Stimulated activated CD4-positive, alpha-beta T cell treated with anti-CD3 and anti-CD28 coated beads, Interleukin-12 subunit alpha, Interleukin-12 subunit beta, amount 100 ng/mL, for 4 hours (primary cell): Measurements from ENCODE around the gene E2F1.

ENCODE experiments used
- DNase-seq: peaks from one replicate; pipeline ENCODE4 v3.0.0-alpha.2; 2020

Gene E2F1

DNA sequence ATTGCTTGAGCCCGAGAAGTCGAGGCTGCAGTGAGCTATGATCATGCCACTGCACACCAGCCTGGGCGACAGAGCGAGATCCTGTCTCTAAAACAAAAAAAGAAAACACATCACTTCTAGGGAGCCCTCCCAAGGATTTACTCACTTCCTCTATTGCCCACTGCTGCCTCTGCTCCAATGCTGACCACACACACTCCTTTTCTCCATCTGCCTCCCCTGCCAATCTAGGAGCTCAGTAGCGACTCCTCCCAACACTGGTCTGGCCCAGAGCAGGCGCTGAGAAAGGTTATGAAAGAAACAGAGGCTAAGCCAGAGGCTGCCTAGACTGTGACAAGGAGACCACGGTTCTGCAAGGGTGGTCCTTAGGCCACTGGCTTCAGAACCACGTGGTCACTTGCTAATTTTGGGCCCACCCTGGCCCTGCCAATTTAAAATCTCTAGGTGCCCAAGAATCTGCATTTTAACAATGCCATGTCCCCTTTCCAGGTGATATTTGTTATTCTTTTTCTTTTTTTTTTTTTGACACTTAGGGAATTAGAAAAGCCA, 1.3 kb upstream of the E2F1 start:
- no peak for DNase-seq

DNA sequence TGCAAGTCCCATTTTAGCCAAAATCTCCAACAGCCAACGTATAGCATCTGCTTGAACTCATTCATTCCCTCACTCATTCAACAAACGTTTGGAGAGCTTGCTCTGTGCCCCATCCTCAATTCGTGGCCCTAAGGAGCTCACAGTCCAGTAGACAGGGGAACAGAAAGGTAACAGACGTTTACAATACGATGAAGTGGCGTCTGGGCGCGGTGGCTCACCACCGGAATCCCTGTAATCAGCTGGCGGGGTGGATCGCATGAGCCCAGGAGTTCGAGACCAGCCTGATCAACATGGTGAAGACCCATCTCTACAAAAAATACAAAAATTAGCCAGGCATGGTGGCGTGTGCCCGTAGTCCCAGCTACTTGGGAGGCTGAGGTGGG, 790 bp upstream of the E2F1 start:
- DNase-seq = no peak

DNA sequence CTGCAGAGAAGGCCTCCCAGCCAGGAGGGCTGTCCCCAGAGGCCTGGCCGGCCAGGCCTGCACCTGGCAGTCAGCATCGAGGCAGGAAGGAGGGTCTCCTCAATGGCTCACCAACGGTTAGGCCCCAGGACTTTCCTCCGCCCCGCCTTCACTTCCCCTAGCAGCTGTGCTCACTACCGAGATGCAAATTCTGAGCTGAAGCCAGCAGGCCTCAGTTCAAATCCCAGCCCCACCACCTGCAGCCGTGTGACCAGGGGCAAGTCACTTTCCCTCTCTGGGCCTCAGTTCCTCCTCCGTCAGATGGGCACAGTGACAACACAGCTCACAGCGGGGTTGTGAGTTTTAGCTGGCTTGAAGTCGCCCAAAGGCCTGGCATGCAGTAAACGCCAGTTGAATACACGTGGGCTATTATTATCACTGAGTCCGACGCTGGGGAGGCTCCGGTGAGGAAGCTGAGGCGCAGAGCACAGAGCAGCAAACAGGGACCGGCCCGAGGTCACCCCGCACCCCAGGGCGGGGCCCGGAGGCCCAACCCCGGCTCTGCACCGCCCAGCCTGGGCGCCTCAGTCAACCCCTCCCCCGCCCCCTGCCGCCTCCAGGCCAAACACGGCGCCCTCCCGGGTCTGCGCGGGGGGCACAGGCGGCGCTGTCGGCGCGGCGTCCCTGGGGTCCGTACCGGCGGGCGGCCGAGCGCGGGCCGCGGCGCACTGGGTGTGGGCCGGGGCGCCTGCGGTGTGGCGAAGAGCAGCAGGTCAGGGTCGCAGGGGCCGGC, 671 bp downstream of the E2F1 start:
- DNase-seq = peak; percentile 63

DNA sequence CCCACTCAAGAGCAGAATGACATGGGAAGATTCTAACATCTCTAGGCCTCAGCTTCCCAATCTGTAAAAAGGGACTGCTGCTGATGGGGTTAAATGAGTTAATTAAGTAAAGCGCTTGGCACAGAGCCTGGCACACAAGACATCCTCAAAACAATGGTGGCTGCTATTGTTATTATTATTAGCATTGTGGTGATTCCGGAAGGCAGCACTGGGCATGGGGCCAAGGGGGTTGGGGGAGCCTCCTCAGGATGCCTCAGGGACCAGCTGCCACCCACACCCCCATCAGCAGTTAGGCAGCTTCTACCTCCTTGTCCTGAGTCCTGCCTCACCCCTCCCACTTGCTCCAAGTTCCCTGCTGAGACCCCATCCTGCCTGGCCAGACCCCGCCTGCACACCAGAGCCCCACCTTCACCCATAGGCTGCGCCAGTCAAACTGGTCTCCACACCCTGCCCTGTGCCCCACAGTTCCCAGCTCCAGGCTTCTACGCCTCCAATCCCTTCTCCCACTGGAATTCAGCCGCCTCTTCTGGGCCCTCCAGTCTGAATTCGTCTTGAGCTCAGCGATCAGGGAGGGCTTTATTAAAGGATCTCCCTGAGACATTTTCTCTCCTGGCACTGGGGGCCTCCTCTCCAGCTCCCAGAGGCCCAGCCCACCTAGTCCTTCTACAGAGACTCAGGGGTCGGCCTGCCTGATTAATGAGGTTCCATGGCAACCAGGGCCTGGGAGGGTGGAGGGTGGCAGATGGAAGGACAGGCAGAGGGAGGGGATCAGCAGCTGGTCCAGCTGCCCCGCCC, 1.5 kb downstream of the E2F1 start:
- no peak for DNase-seq

DNA sequence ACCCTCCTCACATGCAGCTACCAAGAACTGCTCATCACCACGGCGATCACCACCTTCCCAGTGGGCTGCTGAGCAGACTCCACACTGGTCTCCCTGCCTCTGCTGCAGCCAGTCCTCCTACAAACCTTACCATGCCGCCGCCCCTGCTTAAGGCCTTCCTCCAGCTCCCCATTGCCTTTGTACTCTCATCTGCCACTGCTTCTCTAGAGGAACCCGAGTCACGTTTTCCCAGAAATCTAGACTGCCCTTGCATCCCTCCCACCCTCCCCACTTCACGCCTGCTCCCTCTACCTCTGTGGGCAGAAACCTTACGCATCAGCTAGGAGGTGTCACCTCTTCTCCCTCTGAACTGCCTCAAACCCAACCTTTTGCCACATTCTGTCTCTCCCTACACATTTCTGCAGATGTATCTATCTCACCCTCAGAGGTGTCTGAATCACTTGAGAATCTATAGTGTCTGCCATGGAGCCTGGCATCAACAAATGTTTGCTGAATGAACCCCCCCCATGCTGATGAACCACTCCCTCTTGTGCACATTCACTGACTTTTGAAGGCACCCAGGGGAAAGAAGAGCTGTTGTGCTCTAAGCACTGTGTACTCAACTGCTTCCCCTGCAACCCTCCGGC, 4.3 kb downstream of the E2F1 start:
- no peak for DNase-seq

DNA sequence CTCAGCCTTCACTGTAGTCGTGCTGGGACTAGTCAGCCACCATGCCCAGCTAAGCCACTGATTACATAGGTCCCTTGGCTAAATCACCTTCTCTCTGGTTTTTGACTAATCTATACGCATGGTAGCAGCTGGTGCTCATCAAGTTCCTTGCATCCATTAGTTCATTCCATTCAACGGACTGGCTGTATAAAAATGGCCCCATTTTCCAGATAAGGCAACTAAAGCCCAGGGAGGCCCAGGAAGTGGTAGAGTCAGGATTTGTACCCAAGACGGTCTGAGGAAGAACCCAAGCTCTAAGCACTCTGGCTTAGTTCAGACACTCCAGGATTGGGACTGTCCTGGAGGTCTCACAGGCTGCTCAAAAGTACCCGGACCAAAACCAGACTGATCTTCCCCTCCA, 4.9 kb downstream of the E2F1 start:
- DNase-seq = no peak

DNA sequence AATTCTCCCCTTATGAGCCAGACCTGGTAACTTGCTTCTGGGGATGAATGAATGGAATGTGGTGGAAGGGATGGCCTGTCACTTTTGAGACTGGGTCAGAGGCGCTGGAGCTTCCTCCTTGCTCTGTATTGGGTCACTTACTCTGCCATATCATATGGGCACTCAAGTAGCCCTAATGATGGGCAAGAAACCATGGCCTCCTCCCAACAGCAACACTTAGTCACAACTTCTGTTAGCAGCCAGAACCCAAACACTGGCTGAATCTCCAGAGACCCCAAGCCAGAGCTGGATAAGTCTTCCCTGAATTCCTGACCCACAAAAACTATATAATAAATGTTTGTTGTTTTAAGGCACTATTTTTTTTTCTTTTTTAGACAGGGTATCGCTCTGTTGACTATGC, 5.5 kb downstream of the E2F1 start:
- DNase-seq = no peak

DNA sequence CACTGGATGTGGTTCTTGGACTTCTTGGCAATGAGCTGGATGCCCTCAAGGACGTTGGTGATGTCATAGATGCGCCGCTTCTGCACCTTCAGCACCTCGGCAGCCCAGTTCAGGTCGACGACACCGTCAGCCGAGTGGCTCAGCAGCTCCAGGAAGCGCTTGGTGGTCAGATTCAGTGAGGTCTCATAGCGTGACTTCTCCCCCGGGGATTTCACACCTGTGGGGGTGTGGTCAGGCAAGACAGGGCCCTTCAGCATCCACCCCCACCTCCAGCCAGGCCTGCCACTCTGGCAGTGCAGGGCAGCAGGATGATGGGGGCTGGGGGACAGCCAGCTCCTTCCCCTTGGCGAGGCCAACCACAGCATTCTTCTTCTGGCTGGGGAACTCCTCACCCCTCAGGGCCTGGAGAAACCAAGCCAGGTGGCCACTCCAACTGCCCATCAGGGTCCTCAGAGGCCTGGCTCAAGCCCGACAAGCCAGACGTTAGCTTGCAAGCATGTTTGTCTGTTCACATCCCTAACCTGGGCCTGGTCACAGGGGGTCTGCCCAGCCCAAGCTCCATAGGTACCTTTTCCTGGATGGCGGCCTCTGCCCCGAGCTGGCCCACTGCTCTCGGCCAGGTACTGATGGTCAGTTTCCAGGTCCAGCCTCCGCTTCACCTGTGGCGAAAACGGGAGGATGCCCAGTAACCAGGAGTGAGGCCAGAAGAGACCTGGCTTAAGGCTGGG, 6.3 kb downstream of the E2F1 start:
- no peak for DNase-seq

DNA sequence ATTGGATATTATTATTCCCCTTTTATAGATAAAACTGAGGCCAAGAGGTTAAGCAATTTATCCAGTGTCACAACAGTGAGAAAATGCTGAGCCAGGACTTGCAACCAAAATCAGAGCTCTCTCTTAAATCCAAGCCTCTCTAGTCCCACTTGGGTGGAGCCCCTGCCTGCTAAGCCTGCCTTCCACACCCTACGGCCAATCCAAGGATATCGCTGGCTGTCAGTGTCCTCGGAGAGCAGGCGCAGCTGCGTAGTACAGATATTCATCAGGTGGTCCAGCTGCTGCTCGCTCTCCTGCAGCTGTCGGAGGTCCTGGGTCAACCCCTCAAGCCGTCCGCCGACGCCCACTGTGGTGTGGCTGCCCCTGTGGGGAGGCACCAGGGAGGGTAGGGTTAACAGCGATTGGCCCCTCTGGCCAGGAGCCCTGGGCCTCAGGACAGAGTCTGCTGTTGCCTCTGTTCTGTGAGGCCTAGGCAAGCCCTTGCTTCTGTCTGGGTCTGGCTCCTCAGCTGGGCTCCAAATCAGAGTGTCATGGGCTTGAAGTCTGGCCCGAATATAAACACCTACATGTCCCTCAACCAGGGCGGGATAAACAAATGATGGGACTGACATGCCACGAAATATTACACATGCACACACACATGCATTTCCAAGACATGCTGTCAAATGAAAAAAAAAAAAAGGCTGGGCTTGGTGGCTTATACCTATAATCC, 8.0 kb downstream of the E2F1 start:
- DNase-seq = no peak

DNA sequence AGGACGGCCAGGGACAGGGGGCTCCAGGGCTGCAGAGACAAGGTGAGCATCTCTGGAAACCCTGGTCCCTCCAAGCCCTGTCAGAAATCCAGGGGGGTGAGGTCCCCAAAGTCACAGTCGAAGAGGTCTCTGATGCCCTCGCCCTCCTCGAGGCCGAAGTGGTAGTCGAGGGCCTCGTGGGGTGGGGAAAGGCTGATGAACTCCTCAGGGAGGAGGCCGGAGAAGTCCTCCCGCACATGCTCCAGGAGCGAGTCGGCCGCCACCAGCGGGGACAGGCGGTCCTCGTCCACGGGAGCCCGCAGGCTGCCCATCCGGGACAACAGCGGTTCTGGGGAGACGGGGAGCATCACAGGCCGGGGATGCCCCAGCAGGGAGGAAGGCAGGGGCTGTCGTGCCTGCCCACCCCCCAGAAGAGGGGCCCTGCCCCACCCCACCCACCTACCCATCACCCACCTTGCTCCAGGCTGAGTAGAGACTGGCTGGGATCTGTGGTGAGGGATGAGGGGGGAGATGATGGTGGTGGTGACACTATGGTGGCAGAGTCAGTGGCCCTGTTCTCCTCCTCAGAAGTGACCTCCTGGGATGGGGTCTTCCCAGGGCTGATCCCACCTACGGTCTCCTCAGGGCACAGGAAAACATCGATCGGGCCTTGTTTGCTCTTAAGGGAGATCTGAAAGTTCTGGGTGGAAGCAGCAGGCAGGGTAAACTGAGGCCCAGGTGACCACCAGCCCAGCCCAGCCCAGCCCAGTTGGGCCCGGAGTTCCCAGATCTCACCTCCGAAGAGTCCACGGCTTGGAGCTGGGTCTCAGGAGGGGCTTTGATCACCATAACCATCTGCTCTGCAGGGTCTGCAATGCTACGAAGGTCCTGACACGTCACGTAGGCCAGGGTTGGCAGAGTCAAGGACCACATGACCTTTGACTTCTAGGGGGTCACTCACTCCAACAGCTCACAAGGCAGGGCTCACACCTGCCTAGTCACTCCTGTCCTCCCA, 9.2 kb downstream of the E2F1 start:
- DNase-seq = no peak

DNA sequence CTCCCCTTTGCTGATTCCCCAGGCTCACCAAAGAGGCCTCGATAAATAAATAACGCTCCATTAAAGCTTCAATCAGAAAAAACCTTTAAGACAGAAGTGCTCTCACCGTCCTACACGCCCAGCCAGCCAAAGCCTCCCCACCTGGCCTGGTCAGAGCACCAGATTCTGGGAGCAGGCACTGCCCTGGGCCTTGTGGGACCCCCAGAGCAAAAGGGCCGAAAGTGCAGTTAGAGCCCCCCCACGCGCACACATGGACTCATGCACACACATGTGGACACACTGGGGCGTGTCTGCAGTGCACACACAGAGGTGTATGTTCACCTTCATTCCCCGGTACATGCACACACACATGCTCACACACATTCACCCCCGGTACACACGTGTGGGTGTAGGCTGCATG, 10.1 kb downstream of the E2F1 start:
- no peak for DNase-seq

DNA sequence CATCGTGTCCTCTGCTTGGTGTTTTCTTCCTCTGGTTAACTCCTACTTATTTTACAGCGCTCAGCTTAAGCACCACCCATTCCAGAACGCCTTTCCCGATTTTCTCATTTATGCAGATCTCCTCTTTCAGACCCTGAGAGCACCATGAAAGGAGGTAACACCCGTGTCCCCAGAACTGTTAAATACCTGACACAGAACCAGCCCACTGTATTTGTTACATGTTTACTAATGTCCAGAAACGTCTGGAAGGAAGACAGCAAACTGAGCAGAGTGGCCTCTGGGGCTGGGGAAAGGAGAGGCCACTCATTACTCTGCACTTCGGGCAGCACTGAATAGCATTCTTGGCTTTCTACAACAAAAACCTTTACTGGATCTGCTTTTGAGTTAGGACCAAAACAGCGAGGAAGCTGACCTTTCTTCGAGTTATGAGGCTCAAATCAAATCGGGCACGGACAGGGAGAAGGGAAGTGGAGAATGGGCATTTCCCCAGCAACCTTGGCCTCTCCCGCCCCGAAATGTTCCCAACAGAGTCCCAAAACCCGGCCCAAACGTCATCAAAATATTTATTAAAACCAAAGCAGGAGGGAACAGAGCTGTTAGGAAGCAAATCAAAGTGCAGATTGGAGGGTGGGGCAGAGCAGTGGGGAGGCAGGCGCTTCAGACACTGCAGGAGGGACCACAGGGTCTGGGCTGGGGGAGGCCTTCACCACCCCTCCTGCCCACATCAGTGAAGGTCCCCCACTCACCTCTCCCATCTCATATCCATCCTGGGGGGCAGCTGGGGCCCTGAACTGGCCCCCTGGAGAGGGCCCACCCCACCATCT, 10.8 kb downstream of the E2F1 start:
- no peak for DNase-seq

DNA sequence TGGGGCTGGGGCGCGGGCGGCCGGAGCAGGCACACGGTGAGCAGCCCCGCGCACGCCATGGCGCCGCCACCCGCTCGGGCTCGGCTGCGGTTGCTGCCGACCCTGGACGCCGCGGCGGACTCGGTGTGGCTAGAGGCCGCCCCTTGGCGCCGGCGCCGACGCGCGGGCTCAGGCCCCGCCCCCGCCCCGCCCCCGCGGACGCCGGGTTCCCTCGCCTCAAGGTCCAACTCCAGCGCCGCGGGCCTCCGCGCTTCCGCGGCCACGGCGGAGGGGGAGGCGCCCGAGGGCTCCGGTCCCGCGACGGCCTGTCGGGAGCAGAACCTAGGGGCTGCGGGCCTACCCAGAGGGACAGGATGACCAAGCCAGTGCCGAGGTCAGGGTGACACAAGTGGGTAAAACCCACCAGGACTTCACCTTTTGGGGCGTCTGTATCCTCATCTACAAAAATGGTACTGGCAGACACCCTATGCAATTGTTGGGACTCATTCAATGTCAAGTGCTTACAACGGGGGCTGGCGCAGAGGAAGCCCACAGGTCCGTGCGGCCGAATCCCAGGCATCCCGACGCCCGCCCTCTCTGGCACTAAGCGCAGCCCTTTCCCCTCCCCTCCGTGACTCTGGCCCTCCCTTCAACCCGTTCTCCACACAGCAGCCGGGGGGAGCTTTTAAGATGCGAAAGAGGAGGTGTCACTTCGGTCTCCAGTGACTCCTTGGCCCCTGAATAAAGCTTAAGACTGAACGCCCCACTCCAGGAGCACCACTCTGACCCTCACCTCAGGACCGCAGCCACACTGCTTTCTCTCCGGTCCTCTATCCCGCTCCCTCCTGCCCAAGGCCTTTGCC, 11.7 kb downstream of the E2F1 start, which contains the start of gene NECAB3:
TSS of gene NECAB3 (minus strand) at position 135 of the 842 bp plus-strand sequence. CDS start at position 59, 76 bp downstream.
- DNase-seq = peak; percentile 67

DNA sequence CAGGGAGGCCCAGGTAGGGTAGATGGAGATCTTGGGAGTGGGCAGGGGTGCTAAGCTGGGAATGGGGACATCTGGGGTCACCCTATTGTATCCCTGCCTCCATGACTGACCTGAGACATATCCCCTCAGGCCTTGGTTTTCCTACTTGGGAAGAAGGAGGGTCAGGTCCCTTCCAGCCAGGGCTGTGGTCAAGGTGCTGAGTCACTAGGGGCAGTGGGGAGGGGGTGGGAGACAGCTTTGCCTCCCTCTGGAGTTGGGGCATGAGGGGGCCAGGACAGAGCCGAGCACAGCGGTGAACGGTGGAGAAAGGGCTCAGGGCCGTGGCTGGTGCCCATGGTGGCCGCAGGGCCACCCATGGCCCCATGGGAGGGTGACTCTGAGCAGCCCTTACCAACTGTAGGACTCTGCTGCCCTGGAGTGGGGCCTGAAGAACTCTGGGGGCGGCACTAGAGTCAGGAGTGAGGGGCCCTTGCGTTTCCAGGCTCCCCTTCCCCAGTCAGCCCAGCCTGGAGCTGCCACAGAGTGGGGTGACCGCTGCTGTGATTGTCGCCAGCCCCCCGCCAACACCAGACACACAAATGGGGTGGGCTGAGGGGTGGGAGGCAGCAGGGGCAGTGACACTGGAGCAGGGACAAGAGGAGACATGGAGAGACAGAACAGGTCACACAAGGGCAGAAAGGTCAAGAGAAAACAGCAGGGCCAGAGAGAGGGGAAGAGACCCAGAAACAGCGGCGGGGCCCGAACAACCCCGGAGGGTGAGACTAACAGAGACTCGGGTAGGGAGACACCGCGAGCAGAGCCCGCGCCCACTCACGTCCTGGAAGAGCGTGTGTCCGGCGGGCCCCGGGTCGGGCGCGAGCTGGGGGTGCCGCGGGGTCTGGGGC, 12.5 kb downstream of the E2F1 start:
- no peak for DNase-seq

DNA sequence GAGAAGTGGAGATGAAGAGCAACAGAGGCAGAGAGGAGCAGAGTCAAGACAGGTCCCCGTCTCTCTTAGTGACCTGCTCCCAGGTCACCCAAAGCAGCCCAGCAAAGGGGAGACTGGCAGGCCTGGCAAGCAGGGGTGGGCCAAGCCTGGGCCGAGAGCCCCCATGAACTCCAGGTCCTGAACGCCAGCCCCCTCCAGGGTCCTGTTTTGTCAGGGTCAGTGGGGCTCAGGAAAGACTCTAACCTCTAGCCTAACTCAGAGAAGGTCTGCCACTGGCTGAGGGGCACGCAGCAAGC, 13.1 kb downstream of the E2F1 start:
- no peak for DNase-seq

DNA sequence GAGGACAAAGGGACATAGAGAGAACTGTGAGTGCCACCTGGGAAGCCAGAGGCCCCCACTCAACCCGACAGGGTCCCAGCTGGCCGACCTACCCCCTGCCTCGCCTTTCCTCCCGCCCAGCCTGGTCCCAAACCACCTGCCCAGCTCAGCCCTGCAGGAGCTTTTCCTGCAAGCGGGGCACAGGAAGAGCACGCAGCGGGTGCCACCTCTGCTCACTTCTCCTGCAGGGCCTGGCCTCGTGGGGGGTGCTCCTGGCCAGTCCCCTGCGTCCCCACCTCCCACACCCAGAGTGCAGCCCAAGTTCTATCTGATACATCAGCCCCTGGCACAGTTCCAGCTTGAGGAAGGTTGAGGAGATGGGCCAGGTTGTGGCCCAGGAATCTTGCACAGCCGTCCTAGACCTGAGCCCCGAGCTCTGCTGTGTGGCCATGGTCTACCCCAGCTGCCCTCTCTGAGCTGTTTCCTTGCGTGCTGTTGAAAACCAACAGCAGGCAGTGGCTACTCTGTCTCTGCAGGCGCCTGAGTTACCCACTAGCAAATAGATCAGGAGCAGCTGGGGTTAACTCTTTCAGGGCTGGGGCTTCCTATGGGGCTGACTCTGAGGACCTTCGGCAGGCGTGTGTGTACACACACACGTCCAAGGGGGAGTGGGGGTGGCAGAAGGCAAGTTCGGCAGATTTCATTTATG, 13.6 kb downstream of the E2F1 start:
- no peak for DNase-seq

DNA sequence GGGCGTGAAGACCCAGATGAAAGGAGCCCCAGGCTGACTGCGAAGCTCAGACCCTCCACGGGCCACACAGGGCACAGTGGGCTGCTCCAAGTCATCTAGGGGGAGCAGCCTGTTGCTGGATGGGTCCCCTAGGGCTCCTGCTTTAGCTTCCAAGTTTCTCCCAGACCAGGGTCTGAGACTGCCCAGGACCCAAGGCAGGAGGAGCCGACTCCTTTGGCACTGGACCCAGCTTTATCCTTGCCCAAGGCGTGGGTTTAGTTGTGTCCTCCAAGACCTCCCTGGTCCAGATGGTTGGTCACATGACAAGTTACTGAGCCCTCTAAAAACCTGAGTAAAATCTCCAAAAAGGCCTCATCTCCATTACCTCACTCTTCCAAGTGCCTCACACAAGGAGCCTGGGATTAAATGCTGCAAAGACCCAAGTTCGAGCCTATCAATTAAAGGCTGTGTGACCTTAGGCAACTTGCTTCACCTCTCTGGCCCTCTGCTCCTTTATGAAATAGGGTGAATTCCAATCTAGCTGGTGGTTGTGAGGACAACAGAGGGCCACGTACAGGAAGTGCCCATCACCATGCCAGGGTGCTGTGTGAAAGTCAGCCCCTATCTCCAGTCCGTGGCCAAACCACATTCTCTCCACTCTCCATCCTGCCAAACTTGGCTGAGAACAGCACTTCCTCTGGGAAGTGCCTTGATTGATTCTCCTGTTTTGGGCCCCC, 14.5 kb downstream of the E2F1 start:
- no peak for DNase-seq
